ENCODE data around the gene TES.

DNA sequence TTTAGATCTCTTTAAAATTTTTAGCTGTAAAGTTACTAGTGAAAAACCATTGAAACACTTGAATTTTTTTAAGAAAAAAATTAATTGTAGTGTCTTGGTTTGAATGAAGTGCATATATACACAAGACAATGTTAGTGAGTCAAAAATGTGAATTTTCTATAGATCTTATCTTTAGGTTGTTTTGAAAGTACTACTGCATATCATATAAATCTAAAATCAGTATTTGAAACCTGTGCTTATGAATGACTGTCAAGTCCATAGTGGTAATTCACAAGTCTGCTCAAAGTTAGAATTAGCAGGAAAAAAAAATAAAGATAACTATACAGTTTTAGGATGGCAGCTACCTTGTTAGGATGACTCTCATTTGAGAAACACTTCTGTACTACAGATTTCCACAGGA lies 25.0 kb downstream of the TES start:
- TF ChIP-seq, protein P1, sequence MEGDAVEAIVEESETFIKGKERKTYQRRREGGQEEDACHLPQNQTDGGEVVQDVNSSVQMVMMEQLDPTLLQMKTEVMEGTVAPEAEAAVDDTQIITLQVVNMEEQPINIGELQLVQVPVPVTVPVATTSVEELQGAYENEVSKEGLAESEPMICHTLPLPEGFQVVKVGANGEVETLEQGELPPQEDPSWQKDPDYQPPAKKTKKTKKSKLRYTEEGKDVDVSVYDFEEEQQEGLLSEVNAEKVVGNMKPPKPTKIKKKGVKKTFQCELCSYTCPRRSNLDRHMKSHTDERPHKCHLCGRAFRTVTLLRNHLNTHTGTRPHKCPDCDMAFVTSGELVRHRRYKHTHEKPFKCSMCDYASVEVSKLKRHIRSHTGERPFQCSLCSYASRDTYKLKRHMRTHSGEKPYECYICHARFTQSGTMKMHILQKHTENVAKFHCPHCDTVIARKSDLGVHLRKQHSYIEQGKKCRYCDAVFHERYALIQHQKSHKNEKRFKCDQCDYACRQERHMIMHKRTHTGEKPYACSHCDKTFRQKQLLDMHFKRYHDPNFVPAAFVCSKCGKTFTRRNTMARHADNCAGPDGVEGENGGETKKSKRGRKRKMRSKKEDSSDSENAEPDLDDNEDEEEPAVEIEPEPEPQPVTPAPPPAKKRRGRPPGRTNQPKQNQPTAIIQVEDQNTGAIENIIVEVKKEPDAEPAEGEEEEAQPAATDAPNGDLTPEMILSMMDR (optimal IDR thresholded peaks at IDR 0.05 in 1 of 3, IDR thresholded peaks at IDR 0.05 in 1 of 3, conservative IDR thresholded peaks at IDR 0.05 in 1 of 3; ENCODE audit: extremely low read depth in 1 of 3, insufficient read depth in 2 of 3, low read length in 3 of 3): no peak
- TF ChIP-seq EZH2 (IDR thresholded peaks at IDR 0.05; ENCODE audit: low read length): no peak
